Measurements from ENCODE around the gene LIX1L. TPM values are rescaled to one million over a fixed set of nuclear protein-coding genes. Genes with fewer than 3 reads are reported as not detected.
A peak's percentile ranks its signal among the peaks of the same experiment; 100 is the strongest.
"Not testable (repeated sequence)": the region's sequence is repeated elsewhere in the genome, so short reads cannot be mapped to it uniquely, and the experiment has no call there.

LIX1L gene
- total and polyA plus RNA-seq, 2 donors = 25.6 to 29.6 TPM

DNA sequence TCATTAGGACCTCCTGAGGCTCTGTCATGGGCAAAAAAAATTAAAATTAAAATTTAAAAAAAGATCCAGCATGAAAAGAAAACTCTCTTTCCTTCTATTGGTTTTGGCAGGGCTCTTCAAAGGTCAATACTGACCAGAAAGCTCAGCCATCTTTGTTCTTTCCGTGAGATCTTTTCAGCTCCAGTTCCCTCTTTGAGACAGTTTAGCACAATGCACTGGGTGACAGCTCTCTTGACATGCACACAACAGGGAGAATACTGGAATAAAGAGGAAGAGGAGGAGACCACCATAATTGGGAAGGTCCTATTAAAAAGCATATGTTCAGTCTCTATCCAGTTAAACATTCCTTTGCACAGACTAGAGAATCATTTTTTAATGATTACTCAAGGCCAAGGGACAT lies 6.3 kb downstream of the LIX1L start:
- no peak overlapping the region for H3K27ac ChIP-seq (ENCODE audit: low read depth)
- H3K4me3 ChIP-seq (ENCODE audit: low read depth, low read length) = no peak overlapping the region
- WGBS = 90% methylated on average over 1 of the region's 1 CpG
- H3K4me1 ChIP-seq (ENCODE audit: insufficient read depth) = no peaks in the 10 kb centered on the region
- no peaks in the 10 kb centered on the region for H3K36me3 ChIP-seq (ENCODE audit: insufficient read depth)
- DNase-seq (ENCODE audit: extremely low spot score) = no peak

DNA sequence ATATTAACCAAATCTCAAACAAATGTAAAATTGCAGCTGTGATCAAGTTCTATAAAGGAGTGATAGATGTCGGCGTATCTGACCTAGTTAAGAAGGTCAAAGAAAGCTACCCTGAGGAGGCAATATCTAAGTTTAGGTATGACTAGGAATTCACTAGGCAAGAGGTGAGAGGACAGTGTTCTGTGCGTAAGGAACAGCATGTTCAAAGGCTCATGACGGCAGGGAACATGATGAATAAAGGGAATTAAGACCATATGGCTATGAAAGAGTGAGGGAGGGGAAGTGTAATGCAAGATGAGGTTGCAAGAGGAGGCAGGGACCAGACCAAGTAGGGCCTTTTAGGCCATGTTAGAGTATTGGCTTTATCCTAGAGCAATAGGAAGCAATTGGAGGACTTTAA lies 8.6 kb downstream of the LIX1L start:
- H3K4me3 ChIP-seq (ENCODE audit: low read depth, low read length) = no peak overlapping the region
- no peaks in the 10 kb centered on the region for H3K4me1 ChIP-seq (ENCODE audit: insufficient read depth)
- DNase-seq (ENCODE audit: extremely low spot score) = no peak
- no peak overlapping the region for H3K27ac ChIP-seq (ENCODE audit: low read depth)
- 89% methylated on average over 4 of the region's 4 CpGs for WGBS
- no peaks in the 10 kb centered on the region for H3K36me3 ChIP-seq (ENCODE audit: insufficient read depth)

GRCh38 chr1:145947551-145947950 lies 10.3 kb downstream of the LIX1L start:
- DNase-seq (ENCODE audit: extremely low spot score) = no peak
- H3K4me3 ChIP-seq (ENCODE audit: low read depth, low read length) = no peak overlapping the region
- no peaks in the 10 kb centered on the region for H3K4me1 ChIP-seq (ENCODE audit: insufficient read depth)
- H3K36me3 ChIP-seq (ENCODE audit: insufficient read depth) = no peaks in the 10 kb centered on the region
- WGBS = 69% methylated on average over 4 of the region's 4 CpGs
- no peak overlapping the region for H3K27ac ChIP-seq (ENCODE audit: low read depth)

- Histone ChIP-seq H3K4me1 (ENCODE audit: insufficient read depth) (no peaks in the 10 kb centered on the region), H3K4me3 (ENCODE audit: low read depth, low read length) (no peak overlapping the region), H3K27ac (ENCODE audit: low read depth) (no peak overlapping the region), H3K36me3 (ENCODE audit: insufficient read depth) (no peaks in the 10 kb centered on the region)
- DNase-seq (ENCODE audit: extremely low spot score) = no peak
- WGBS = 93% methylated on average over 4 of the region's 4 CpGs
Observed at GRCh38 chr1:145946477-145946986, 11.3 kb downstream of the LIX1L start.

DNA sequence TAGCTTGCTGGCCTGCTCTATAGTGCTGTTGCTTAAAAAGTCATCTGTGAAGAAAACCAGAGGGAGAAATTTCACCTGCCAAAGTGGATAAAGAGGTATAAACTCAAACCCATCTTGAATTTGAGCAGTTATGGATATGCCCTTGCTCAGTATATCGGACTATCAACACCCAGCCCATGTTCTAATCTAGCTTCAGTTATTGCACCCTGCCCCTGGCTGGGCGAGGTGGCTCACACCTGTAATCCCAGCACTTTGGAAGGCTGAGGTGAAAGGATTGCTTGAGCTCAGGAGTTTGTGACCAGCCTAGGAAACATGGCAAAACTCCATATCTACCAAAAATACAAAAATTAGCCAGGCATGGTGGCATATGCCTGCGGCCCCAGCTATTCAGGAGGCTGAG lies 13.3 kb downstream of the LIX1L start:
- no peaks in the 10 kb centered on the region for H3K36me3 ChIP-seq (ENCODE audit: insufficient read depth)
- DNase-seq (ENCODE audit: extremely low spot score) = no peak

GRCh38 chr1:145942871-145943270 lies 14.9 kb downstream of the LIX1L start:
- no peak for DNase-seq (ENCODE audit: extremely low spot score)
- H3K4me1 ChIP-seq (ENCODE audit: insufficient read depth) = no peaks in the 10 kb centered on the region
- WGBS = 83% methylated on average over 6 of the region's 6 CpGs
- no peak overlapping the region for H3K27ac ChIP-seq (ENCODE audit: low read depth)
- H3K36me3 ChIP-seq (ENCODE audit: insufficient read depth) = no peaks in the 10 kb centered on the region
- no peak overlapping the region for H3K4me3 ChIP-seq (ENCODE audit: low read depth, low read length)

More for the DNA sequence above, 13.3 kb downstream of the LIX1L start:
- no peak overlapping the region for H3K27ac ChIP-seq (ENCODE audit: low read depth)
- H3K4me1 ChIP-seq (ENCODE audit: insufficient read depth) = no peaks in the 10 kb centered on the region
- WGBS = 78% methylated on average over 3 of the region's 3 CpGs
- no peak overlapping the region for H3K4me3 ChIP-seq (ENCODE audit: low read depth, low read length)

DNA sequence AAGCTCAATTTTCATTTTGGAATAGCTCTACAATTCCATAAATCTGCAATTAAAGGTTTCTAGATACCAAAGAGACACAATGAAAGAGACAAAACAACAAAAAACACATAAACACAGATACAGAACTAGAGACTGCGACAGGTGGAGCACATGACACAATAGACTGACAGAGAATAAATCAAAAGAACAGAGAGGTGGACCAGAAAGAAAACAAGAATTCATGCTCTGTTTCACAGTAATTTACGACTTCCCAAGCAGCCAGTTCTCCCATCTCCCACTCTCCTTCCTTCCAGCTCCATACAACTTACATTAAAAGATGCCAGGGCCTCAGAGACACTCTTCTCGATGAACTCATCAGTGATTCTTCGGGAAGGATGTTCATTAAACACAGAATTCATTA lies 15.4 kb downstream of the LIX1L start:
- Histone ChIP-seq H3K4me3 (ENCODE audit: low read depth, low read length) (no peak overlapping the region), H3K36me3 (ENCODE audit: insufficient read depth) (no peaks in the 10 kb centered on the region), H3K4me1 (ENCODE audit: insufficient read depth) (no peaks in the 10 kb centered on the region), H3K27ac (ENCODE audit: low read depth) (no peak overlapping the region)
- no peak for DNase-seq (ENCODE audit: extremely low spot score)
- 81% methylated on average over 4 of the region's 4 CpGs for WGBS

- no peaks in the 10 kb centered on the region for H3K4me1 ChIP-seq (ENCODE audit: insufficient read depth)
- no peak overlapping the region for H3K4me3 ChIP-seq (ENCODE audit: low read depth, low read length)
- DNase-seq (ENCODE audit: extremely low spot score) = no peak
- no peak overlapping the region for H3K27ac ChIP-seq (ENCODE audit: low read depth)
- H3K36me3 ChIP-seq (ENCODE audit: insufficient read depth) = peaks cover 2% of the 10 kb centered on the region
- WGBS = 84% methylated on average over 1 of the region's 1 CpG
Observed at GRCh38 chr1:145937436-145937835, 20.4 kb downstream of the LIX1L start.

DNA sequence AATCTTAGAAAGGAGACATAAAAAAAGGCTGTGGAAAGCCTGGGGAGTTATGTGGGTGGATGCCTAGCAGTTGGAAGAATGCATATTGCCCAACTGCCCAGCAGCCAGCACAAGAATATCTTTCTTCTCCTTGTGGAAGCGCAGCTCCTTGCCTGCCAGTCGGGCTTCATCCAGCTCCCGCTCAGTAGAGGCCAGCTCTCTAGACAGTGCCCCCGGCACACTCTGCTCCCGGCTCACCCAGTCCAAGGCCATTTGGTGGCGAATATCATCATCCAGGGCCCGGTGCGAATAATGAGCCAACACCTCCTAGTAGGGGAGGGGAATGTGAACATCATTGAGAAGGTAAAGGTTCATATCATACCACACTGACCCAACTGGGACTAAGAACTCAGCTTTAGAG lies 21.6 kb downstream of the LIX1L start:
- no peak for DNase-seq (ENCODE audit: extremely low spot score)
- WGBS = 88% methylated on average over 8 of the region's 8 CpGs
- Histone ChIP-seq H3K4me3 (ENCODE audit: low read depth, low read length) (no peak overlapping the region), H3K36me3 (ENCODE audit: insufficient read depth) (peaks cover 2% of the 10 kb centered on the region), H3K27ac (ENCODE audit: low read depth) (no peak overlapping the region), H3K4me1 (ENCODE audit: insufficient read depth) (no peaks in the 10 kb centered on the region)

DNA sequence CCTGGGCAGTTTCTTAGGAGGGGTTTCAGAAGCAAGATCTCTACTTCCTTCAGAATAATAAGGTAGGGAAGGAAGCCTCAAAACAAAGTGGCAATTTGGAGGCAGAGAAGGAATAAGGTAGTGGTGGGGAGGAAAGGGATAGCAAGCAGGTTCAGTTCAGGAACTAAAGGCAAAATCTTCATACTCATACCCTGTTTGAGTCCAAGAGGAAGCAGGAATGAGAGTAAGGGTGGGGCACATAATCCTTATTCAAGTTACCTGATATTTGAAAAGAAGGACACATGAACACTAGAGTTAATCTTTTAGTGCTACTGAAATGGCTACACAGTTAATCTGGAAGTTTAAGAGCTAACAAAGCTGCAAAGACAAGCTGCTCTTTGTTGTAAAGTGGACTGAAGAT lies 22.1 kb downstream of the LIX1L start:
- H3K36me3 ChIP-seq (ENCODE audit: insufficient read depth) = peaks cover 2% of the 10 kb centered on the region
- no peak for DNase-seq (ENCODE audit: extremely low spot score)
- no peak overlapping the region for H3K27ac ChIP-seq (ENCODE audit: low read depth)
- H3K4me3 ChIP-seq (ENCODE audit: low read depth, low read length) = no peak overlapping the region
- no peaks in the 10 kb centered on the region for H3K4me1 ChIP-seq (ENCODE audit: insufficient read depth)

DNA sequence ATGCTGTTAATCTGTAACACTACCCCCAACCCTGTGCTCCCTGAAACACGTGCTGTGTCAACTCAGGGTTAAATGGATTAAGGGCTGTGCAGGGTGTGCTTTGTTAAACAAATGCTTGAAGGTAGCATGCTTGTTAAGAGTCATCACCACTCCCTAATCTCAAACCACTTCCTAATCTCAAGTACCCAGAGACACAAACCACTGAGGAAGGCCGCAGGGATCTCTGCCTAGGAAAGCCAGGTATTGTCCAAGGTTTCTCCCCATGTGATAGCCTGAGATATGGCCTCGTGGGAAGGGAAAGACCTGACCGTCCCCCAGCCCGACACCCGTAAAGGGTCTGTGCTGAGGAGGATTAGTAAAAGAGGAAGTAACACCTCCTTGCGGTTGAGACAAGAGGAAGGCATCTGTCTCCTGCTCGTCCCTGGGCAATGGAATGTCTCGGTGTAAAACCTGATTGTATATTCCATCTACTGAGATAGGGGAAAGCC lies 25.3 kb downstream of the LIX1L start:
- not testable (repeated sequence) for H3K27ac ChIP-seq (ENCODE audit: low read depth); H3K4me1 ChIP-seq (ENCODE audit: insufficient read depth); H3K36me3 ChIP-seq (ENCODE audit: insufficient read depth); DNase-seq (ENCODE audit: extremely low spot score); H3K4me3 ChIP-seq (ENCODE audit: low read depth, low read length)
- WGBS = 44% methylated on average over 9 of the region's 9 CpGs

GRCh38 chr1:145927916-145928643 lies 29.7 kb downstream of the LIX1L start:
- Histone ChIP-seq H3K4me1 (ENCODE audit: insufficient read depth) (no peaks in the 10 kb centered on the region), H3K36me3 (ENCODE audit: insufficient read depth) (peaks cover 4% of the 10 kb centered on the region), H3K4me3 (ENCODE audit: low read depth, low read length) (peak overlapping the region; percentile 56), H3K27ac (ENCODE audit: low read depth) (peak overlapping the region; percentile 87)
- WGBS = 64% methylated on average over 20 of the region's 20 CpGs
- DNase-seq (ENCODE audit: extremely low spot score) = no peak

- Histone ChIP-seq H3K4me1 (ENCODE audit: insufficient read depth) (no peaks in the 10 kb centered on the region), H3K36me3 (ENCODE audit: insufficient read depth) (peaks cover 4% of the 10 kb centered on the region), H3K27ac (ENCODE audit: low read depth) (peak within 1 kb of the TSS; percentile 87), H3K4me3 (ENCODE audit: low read depth, low read length) (peak within 1 kb of the TSS; percentile 56)
- DNase-seq (ENCODE audit: extremely low spot score) = peak; percentile 97
- under 1% methylated on average over 41 of the region's 41 CpGs for WGBS
Observed at GRCh38 chr1:145927063-145927886, 30.5 kb downstream of the LIX1L start, which contains the start of gene RBM8A. Gene RBM8A (minus strand): TSS chr1:145927484. CDS start chr1:145927426, 58 bp downstream.

DNA sequence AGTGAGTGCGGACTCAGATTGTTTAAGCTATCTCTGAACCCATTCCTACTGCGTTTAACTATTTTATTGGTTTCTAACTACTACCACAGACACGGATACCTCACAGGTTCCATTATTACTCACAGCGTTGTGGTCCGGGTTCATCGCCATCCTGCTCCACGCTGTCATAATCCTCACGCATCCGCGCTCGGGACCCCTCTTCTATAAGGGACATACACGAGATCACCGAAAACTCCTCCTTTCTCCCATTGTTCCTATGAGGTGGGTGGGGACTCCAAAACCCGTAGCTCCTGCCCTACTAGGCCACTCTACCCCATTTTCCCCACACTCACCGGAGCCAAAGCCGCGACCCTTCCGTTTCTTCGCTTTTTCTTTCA lies 31.1 kb downstream of the LIX1L start:
- no peak for DNase-seq (ENCODE audit: extremely low spot score)
- H3K4me1 ChIP-seq (ENCODE audit: insufficient read depth) = no peaks in the 10 kb centered on the region
- peaks cover 4% of the 10 kb centered on the region for H3K36me3 ChIP-seq (ENCODE audit: insufficient read depth)
- H3K4me3 ChIP-seq (ENCODE audit: low read depth, low read length) = peak overlapping the region; percentile 56
- 5% methylated on average over 19 of the region's 19 CpGs for WGBS
- H3K27ac ChIP-seq (ENCODE audit: low read depth) = peak overlapping the region; percentile 79
